ENCODE data around the gene CEP63.
"Not testable (repeated sequence)": the region's sequence is repeated elsewhere in the genome, so short reads cannot be mapped to it uniquely, and the experiment has no call there.

CEP63 gene

GRCh38 chr3:134522541-134522940, 36.7 kb downstream of the CEP63 start:
- DNase-seq = no peak

GRCh38 chr3:134525293-134525692, 39.4 kb downstream of the CEP63 start:
- no peak for DNase-seq

- peak; percentile 6 for DNase-seq
Observed at GRCh38 chr3:134526319-134526718, 40.5 kb downstream of the CEP63 start.

GRCh38 chr3:134527037-134527436, 41.2 kb downstream of the CEP63 start:
- DNase-seq = no peak

GRCh38 chr3:134527538-134528186, 41.8 kb downstream of the CEP63 start:
- no peak for DNase-seq

DNA sequence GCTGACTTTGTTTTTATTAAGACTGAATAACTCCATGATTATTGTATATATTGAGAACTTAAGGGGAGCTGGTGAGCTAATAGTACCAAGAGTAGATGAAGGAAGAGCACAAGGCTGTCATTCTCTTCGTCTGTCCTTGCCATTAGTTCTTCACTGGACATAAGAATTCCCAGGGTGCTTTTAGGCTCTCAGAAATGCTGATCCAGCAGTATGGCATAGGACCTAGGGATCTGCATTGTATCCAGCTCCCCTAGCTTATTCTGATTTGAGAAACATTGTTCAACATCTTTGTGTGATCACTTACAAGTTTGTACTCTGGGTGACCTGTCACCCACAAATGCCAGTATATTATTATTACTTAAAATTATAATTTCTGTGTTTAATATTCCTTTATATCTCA, 47.6 kb downstream of the CEP63 start:
- no peak for DNase-seq

GRCh38 chr3:134535186-134535970, 49.5 kb downstream of the CEP63 start:
- DNase-seq = no peak

DNA sequence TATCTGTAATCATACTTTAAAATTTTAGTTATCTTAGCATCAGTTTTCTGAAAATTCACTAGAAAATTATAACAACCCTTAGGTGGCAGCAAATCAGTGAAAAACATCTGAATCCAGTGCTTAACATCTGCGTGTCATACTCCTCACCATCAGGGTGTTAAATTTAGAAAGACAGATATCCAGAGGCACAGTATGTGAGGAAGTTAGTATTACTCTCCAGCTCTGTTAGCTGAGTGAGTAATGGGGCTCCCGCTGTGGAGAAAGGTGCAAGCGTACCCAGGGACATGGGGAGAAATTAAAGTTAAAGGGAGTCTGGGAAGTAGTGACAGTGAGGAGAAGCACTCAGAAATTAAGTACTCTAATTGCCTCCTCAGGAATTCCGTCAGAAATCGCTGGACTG, 50.9 kb downstream of the CEP63 start:
- DNase-seq = peak; percentile 29

- no peak for DNase-seq
Observed at GRCh38 chr3:134542287-134542958, 56.6 kb downstream of the CEP63 start.

DNA sequence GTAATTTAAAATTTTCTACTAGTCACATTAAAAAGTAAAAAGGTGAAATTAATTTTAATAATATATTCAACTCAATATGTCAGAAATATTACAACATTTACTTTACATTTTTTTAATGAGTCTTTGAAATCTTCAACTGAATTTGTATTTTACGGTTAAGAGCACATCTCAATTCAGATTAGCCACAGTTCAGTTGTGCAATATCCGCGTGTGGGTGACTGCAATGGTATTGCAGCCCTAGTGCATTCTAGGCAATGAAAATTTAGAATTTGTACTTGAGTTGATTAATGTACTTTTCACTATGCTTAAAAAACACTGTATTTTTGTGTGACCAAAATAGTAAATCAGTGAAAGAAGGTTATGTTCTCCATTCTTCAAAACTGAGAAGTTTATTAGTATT, 57.3 kb downstream of the CEP63 start:
- no peak for DNase-seq

DNA sequence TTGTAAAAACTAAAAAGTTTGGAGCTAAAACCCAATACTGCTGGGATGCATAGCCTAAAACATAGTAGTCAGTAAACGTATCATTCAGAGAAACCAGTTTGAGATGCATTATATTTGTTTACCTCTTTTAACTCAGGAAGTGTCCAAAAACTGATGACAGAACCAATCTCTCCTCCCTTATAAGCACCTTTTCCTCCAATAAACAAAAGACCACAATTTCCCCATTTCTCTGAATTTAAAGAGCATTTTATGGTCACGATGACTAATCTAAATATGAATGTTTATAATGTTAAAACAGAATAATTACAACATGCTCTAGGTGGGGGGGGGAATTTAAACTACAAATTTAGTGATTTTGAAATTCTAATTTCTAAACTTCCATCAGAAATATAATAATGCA, 58.5 kb downstream of the CEP63 start:
- DNase-seq = no peak

DNA sequence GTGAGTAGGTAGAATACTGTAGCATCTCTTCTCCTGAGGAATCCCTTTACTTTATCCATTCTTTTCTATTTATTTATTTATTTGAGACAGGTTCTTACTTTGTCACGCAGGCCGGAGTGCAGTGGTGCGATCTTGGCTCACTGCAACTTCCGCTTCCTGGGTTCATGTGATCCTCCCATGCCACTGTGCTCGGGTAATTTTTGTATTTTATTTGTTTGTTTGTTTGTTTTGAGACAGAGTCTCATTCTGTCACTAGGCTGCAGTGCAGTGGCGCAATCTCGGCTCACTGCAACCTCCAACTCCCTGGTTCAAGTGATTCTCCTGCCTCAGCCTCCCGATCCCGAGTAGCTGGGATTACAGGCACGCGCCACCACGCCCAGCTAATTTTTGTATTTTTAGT, 58.9 kb downstream of the CEP63 start:
- not testable (repeated sequence) for DNase-seq

DNA sequence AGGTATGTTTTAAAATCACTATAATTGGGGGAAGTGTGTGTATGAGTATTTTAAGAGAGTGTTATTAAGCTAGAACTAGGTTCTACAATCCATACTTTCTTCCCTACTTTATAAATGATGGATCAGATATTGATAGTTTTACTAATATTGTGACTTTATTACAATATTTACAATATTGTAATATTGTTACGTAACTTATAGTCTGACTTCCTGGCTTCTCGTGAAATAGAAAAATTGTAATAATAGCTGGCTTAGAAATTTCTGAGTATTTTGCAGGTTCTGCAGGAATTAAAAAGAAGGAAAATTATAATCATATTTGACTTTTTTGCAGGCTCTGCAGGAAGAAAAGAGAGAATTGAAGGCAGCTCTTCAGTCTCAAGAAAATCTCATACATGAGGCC, 60.0 kb downstream of the CEP63 start:
- DNase-seq = no peak

DNA sequence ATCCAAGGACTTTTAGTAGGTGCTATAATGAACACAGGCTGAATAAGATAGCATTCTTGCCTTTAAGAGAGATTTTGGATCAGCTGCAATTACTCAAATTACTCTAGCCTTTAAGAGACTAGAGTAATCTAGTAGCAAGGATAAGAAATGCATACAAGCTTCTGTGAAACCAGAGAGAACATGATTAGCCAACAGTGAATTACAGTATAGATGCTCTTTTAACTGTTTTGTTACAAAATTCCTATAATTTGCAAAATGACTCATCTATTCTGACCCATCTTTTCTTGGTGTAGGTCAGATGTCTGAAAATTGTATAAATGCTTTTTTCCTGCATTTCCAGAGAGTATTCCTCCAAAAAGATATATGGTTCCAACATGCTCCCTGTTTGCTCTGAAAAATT, 66.9 kb downstream of the CEP63 start:
- no peak for DNase-seq

- no peak for DNase-seq
Observed at GRCh38 chr3:134559591-134559990, 73.7 kb downstream of the CEP63 start.

DNA sequence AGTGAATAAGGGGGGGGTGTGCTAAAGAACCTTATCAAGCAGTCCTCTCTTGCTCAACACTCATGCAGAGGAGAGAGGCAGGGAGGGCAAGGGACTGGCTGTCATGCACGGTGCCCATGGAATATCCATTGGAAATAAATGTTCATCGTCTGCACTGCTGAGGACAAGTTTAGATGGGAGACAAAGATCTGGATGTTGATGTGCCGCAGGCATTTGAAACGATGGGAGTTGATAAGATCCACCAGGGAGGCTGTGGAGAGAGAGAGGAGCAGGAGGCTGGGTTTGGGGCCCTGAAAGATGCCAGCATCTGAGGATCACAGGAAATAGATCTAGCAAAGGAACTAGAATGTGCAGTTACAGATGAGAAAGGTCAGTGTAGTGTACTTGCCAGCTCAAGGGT, 76.2 kb downstream of the CEP63 start:
- DNase-seq = no peak

- no peak for DNase-seq
Observed at GRCh38 chr3:134563601-134564000, 77.7 kb downstream of the CEP63 start.

DNA sequence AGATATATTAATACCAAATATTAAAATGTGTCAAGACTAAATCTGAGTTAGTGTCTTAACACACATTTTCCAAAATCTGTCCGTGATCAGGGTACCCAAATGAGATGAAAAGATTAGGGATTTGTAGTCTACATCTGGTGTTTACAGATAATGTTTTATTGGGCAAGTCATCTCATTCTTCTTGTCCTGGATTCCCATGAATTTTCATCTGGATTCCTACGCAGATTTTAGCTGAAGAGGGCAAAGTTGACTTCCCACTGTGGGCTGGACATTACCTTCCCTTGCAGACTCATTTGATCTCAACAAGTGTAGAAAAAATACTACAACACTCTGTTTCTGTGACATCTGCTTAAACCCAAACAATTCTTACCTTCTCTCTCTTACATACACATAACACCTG, 79.1 kb downstream of the CEP63 start:
- DNase-seq = no peak

GRCh38 chr3:134567605-134568004, 81.7 kb downstream of the CEP63 start:
- DNase-seq = no peak

DNA sequence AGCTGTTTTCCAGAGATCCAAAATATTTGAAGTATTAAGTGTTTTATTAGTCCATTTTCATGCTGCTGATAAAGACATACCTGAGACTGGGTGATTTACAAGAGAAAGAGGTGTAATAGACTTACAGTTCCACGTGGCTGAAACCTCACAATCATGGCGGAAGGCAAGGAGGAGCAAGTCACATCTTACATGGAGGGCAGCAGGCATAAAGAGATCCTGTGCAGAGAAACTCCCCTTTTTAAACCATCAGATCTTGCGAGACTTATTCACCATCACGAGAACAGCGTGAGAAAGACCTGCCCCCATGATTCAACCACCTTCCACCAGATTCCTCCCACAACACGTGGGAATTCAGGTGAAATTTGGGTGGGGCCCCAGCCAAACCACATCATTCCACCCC, 82.9 kb downstream of the CEP63 start:
- DNase-seq = no peak

DNA sequence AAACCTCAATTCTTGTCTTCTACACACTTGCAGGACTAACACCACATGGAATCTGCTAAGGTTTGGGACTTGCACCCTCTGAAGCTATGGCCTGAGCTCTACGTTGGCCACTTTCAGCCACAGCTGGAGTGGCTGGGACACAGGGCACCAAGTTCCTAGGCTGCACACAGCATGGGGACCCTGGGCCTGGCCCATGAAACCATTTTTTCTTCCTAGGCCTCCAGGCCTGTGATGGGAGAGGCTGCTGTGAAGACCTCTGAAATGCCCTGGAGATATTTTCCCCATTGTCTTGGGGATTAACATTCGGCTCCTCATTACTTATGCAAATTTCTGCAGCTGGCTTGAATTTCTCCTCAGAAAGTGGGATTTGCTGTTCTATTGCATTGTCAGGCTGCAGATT, 84.0 kb downstream of the CEP63 start:
- DNase-seq = not testable (repeated sequence)

DNA sequence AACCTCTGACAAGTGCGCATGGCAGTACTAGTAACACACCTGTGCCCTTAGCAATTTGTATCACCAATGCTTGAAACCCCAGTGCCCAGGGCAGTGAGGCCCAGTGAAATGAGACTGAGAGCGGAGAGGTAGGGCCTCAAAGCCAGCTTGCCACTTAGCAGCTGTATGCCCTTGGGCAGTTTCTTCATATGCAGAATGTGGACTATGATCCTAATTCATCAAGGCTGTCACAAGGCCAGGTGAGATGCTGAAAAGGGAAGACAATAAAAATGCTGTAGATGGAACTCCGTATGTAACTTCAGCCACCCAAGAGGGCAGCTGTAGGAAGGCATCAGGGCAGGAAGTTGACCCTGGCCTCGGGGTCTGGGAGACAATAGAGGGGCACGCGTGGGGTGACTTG, 90.6 kb downstream of the CEP63 start:
- DNase-seq = no peak

DNA sequence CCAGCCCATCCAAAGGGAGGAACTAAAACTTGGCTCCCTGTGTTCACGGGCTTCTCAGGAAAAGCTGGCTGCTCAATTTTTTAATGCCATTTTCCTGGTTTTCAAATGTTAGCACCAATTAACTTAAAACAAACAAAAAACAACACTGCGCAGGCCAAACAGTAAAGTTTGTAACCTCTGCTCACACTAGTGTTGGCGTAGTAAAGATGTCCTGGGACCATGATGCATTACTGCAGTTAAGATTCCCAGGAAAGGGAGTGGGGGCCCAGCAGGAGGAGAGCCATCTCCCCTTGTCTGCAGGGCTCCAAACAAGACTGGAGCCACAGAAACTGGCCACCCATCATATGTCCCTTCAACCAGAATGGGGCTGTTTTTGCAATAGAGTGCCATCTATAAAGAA, 91.0 kb downstream of the CEP63 start:
- no peak for DNase-seq

- no peak for DNase-seq
Observed at GRCh38 chr3:134579141-134579665, 93.3 kb downstream of the CEP63 start.
